HepG2 (cell line): ENCODE results near the gene NHERF2. TPM values are rescaled to one million over a fixed set of nuclear protein-coding genes. Genes with fewer than 3 reads are reported as not detected.

Experiments used
- BATF2 ChIP-seq: sonication (generic); formaldehyde crosslinking; IDR thresholded peaks from 2 replicates; pipeline ENCODE4 v1.8.0; 2022; ENCODE audit warnings: mild to moderate bottlenecking, missing genetic modification reagents, moderate library complexity
- BCL6 ChIP-seq: IDR thresholded peaks from 2 replicates; pipeline ENCODE4 v1.6.1; 2016; ENCODE audit warnings: missing genetic modification reagents, missing compliant biosample characterization
- RXRB ChIP-seq: IDR thresholded peaks from 2 replicates; pipeline ENCODE4 v1.6.1; 2016; ENCODE audit warnings: borderline replicate concordance, missing genetic modification reagents, missing compliant biosample characterization
- ZBTB10 ChIP-seq: sonication (generic); formaldehyde crosslinking; IDR thresholded peaks from 2 replicates; pipeline ENCODE4 v1.4.0; 2020; ENCODE audit warnings: missing genetic modification reagents, borderline replicate concordance
- polyA plus RNA-seq, 8 experiments: library from polyadenylated mRNA; depleted of rRNA in 3 of 8; stranded (reverse) in 7 of 8; unstranded in 1 of 8; fragments of >200 nt; fragmentation: Illumina TruSeq in 4 of 8; extraction: Trizol in 4 of 8; gene quantifications; 2 replicates each; pipeline versions ENCODE4 v1.2.1 to v1.2.3, GENCODE V29; 2011 to 2016; ENCODE audit warnings: low read depth in 4 of 8, missing spikeins in 1 of 8, mixed read lengths in 1 of 8; ENCODE audit not compliant: insufficient read depth in 1 of 8
- total RNA-seq, 5 experiments: library from RNA; depleted of rRNA; stranded (reverse); fragments of >200 nt; fragmentation: Illumina TruSeq; extraction: Trizol; gene quantifications; 2 replicates each; pipeline ENCODE4 v1.2.3, GENCODE V29; 2016; ENCODE audit warnings: low read depth in 1 of 5
- TF ChIP-seq, protein P1 (sequence below): sonication (generic); formaldehyde crosslinking; IDR thresholded peaks from 2 replicates; pipeline ENCODE4 v1.4.0; 2020; ENCODE audit warnings: mild to moderate bottlenecking, missing genetic modification reagents
- TF ChIP-seq, protein P2 (sequence below): IDR thresholded peaks from 2 replicates; pipeline ENCODE4 v1.6.1; 2016; ENCODE audit warnings: low read depth, missing genetic modification reagents, missing compliant biosample characterization
- TF ChIP-seq, protein P3 (sequence below): sonication (generic); formaldehyde crosslinking; IDR thresholded peaks from 2 replicates; pipeline ENCODE4 v1.4.0; 2020; ENCODE audit warnings: mild to moderate bottlenecking, missing genetic modification reagents

Gene NHERF2
- total and polyA plus RNA-seq, 2 of the 13 experiments (the other 11 are each of a cell fraction or from before 2014, with no cell fraction given), result 23.7 to 39.3 TPM

GRCh38 chr16:2039274-2040031 is 12.8 kb downstream of the NHERF2 start (continued):
- TF ChIP-seq, protein P1, sequence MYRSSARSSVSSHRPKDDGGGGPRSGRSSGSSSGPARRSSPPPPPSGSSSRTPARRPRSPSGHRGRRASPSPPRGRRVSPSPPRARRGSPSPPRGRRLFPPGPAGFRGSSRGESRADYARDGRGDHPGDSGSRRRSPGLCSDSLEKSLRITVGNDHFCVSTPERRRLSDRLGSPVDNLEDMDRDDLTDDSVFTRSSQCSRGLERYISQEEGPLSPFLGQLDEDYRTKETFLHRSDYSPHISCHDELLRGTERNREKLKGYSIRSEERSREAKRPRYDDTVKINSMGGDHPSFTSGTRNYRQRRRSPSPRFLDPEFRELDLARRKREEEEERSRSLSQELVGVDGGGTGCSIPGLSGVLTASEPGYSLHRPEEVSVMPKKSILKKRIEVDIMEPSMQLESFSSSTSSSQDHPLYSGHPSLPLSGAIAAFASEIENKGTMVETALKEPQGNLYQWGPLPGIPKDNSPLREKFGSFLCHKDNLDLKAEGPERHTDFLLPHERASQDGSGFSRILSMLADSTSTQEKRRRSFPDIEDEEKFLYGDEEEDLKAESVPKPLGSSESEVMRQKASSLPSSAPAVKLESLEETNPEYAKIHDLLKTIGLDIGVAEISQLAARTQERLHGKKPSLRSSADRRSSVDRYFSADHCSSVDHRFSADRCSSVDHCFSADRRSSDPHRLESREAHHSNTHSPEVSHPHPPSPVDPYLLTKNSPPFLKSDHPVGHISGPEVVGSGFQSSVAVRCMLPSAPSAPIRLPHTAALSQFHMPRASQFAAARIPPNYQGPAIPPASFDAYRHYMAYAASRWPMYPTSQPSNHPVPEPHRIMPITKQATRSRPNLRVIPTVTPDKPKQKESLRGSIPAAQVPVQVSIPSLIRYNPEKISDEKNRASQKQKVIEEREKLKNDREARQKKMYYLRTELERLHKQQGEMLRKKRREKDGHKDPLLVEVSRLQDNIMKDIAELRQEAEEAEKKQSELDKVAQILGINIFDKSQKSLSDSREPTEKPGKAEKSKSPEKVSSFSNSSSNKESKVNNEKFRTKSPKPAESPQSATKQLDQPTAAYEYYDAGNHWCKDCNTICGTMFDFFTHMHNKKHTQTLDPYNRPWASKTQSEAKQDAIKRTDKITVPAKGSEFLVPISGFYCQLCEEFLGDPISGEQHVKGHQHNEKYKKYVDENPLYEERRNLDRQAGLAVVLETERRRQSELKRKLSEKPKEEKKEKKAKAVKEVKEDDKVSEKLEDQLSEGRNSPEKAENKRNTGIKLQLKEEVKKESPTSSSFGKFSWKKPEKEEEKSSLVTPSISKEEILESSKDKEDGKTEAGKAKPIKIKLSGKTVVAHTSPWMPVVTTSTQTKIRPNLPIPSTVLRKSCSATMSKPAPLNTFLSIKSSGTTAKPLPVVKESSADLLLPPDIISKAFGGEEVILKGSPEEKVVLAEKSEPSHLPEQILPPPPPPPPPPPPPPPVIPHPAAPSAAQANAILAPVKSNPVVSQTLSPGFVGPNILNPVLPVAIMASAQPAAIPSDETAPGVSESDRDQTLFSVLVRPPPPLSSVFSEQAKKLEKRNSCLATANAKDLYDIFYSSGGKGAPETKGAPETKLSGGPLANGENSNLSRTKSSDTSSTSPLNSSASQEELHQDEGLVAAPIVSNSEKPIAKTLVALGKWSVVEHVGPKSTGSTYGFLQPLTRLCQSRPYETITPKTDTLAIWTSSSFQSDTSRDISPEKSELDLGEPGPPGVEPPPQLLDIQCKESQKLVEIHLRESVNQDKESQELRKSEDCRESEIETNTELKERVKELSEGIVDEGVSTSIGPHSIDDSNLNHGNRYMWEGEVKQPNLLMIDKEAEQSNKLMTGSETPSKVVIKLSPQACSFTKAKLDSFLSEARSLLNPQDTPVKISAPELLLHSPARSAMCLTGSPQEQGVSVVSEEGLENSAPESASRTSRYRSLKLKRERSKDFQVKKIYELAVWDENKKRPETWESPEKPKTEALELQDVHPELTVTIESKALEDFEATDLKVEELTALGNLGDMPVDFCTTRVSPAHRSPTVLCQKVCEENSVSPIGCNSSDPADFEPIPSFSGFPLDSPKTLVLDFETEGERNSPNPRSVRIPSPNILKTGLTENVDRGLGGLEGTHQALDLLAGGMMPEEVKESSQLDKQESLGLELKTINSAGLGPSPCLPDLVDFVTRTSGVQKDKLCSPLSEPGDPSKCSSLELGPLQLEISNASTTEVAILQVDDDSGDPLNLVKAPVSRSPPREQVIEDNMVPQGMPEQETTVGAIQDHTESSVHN, result peak; percentile 10; the same call in 1 of the 2 replicates
- TF ChIP-seq, protein P2, sequence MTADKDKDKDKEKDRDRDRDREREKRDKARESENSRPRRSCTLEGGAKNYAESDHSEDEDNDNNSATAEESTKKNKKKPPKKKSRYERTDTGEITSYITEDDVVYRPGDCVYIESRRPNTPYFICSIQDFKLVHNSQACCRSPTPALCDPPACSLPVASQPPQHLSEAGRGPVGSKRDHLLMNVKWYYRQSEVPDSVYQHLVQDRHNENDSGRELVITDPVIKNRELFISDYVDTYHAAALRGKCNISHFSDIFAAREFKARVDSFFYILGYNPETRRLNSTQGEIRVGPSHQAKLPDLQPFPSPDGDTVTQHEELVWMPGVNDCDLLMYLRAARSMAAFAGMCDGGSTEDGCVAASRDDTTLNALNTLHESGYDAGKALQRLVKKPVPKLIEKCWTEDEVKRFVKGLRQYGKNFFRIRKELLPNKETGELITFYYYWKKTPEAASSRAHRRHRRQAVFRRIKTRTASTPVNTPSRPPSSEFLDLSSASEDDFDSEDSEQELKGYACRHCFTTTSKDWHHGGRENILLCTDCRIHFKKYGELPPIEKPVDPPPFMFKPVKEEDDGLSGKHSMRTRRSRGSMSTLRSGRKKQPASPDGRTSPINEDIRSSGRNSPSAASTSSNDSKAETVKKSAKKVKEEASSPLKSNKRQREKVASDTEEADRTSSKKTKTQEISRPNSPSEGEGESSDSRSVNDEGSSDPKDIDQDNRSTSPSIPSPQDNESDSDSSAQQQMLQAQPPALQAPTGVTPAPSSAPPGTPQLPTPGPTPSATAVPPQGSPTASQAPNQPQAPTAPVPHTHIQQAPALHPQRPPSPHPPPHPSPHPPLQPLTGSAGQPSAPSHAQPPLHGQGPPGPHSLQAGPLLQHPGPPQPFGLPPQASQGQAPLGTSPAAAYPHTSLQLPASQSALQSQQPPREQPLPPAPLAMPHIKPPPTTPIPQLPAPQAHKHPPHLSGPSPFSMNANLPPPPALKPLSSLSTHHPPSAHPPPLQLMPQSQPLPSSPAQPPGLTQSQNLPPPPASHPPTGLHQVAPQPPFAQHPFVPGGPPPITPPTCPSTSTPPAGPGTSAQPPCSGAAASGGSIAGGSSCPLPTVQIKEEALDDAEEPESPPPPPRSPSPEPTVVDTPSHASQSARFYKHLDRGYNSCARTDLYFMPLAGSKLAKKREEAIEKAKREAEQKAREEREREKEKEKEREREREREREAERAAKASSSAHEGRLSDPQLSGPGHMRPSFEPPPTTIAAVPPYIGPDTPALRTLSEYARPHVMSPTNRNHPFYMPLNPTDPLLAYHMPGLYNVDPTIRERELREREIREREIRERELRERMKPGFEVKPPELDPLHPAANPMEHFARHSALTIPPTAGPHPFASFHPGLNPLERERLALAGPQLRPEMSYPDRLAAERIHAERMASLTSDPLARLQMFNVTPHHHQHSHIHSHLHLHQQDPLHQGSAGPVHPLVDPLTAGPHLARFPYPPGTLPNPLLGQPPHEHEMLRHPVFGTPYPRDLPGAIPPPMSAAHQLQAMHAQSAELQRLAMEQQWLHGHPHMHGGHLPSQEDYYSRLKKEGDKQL (CRISPR knock-in tag), result no peak; the same call in 1 of the 2 replicates
- TF ChIP-seq RXRB (peak; percentile 91), BATF2 (CRISPR knock-in tag) (no peak), ZBTB10 (CRISPR knock-in tag) (peak; percentile 56; the same call in 1 of the 2 replicates), BCL6 (CRISPR knock-in tag) (peak; percentile 70)
- TF ChIP-seq, protein P3, sequence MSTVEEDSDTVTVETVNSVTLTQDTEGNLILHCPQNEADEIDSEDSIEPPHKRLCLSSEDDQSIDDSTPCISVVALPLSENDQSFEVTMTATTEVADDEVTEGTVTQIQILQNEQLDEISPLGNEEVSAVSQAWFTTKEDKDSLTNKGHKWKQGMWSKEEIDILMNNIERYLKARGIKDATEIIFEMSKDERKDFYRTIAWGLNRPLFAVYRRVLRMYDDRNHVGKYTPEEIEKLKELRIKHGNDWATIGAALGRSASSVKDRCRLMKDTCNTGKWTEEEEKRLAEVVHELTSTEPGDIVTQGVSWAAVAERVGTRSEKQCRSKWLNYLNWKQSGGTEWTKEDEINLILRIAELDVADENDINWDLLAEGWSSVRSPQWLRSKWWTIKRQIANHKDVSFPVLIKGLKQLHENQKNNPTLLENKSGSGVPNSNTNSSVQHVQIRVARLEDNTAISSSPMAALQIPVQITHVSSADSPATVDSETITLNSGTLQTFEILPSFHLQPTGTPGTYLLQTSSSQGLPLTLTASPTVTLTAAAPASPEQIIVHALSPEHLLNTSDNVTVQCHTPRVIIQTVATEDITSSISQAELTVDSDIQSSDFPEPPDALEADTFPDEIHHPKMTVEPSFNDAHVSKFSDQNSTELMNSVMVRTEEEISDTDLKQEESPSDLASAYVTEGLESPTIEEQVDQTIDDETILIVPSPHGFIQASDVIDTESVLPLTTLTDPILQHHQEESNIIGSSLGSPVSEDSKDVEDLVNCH (CRISPR knock-in tag), result no peak
